Measurements from ENCODE around the gene CDON.

CDON gene

GRCh38 chr11:125956391-125957134 is 106.1 kb downstream of the CDON start:
- no peak for DNase-seq (ENCODE audit: low read depth in 3 of 3)

GRCh38 chr11:125955856-125956255 is 106.8 kb downstream of the CDON start:
- no peak for DNase-seq (ENCODE audit: low read depth in 3 of 3)

GRCh38 chr11:125954945-125955640 is 107.6 kb downstream of the CDON start:
- DNase-seq (ENCODE audit: low read depth in 3 of 3) = no peak

GRCh38 chr11:125954123-125954944 is 108.3 kb downstream of the CDON start:
- DNase-seq (ENCODE audit: low read depth in 3 of 3) = no peak

GRCh38 chr11:125953401-125953935 is 109.2 kb downstream of the CDON start:
- DNase-seq (ENCODE audit: low read depth in 3 of 3) = no peak

GRCh38 chr11:125952973-125953372 is 109.7 kb downstream of the CDON start:
- DNase-seq (ENCODE audit: low read depth in 3 of 3) = no peak

GRCh38 chr11:125952559-125952958 is 110.1 kb downstream of the CDON start:
- DNase-seq (ENCODE audit: low read depth in 3 of 3) = no peak

GRCh38 chr11:125951731-125952130 is 110.9 kb downstream of the CDON start:
- DNase-seq (ENCODE audit: low read depth in 3 of 3) = no peak

- DNase-seq (ENCODE audit: low read depth in 3 of 3) = no peak
These were observed 111.7 kb downstream of the CDON start for GRCh38 chr11:125950696-125951651.

- no peak for DNase-seq (ENCODE audit: low read depth in 3 of 3)
These were observed 112.5 kb downstream of the CDON start for GRCh38 chr11:125950178-125950490.

- no peak for DNase-seq (ENCODE audit: low read depth in 3 of 3)
These were observed 113.1 kb downstream of the CDON start for GRCh38 chr11:125949271-125950177.

- no peak for DNase-seq (ENCODE audit: low read depth in 3 of 3)
These were observed 114.2 kb downstream of the CDON start for GRCh38 chr11:125948278-125949051.

GRCh38 chr11:125947419-125948277 is 115.0 kb downstream of the CDON start:
- DNase-seq (ENCODE audit: low read depth in 3 of 3) = no peak

GRCh38 chr11:125946712-125947418 is 115.8 kb downstream of the CDON start:
- no peak for DNase-seq (ENCODE audit: low read depth in 3 of 3)

- no peak for DNase-seq (ENCODE audit: low read depth in 3 of 3)
These were observed 116.7 kb downstream of the CDON start, which contains the start of gene VSIG10L2 for GRCh38 chr11:125945797-125946520. VSIG10L2 (plus strand) TSS chr11:125946044; CDS start chr11:125946056, 12 bp downstream.

GRCh38 chr11:125945011-125945796 is 117.5 kb downstream of the CDON start:
- DNase-seq (ENCODE audit: low read depth in 3 of 3) = no peak

Measured in stimulated activated CD4-positive, alpha-beta T cell treated with anti-CD3 and anti-CD28 coated beads, TNF-alpha, amount 100 ng/mL, for 48 hours (primary cell).